Measurements from ENCODE around the gene CHST1.

GRCh38 chr11:45647786-45648185 lies 17.6 kb downstream of the CHST1 start:
- TF ChIP-seq POLR2A (IDR thresholded peaks at IDR 0.05) (no peak), CTCF (IDR thresholded peaks at IDR 0.05) (no peak)

Data from ovary (tissue), 3 donors.